ENCODE measurements around the gene PNPO.

Gene PNPO

DNA sequence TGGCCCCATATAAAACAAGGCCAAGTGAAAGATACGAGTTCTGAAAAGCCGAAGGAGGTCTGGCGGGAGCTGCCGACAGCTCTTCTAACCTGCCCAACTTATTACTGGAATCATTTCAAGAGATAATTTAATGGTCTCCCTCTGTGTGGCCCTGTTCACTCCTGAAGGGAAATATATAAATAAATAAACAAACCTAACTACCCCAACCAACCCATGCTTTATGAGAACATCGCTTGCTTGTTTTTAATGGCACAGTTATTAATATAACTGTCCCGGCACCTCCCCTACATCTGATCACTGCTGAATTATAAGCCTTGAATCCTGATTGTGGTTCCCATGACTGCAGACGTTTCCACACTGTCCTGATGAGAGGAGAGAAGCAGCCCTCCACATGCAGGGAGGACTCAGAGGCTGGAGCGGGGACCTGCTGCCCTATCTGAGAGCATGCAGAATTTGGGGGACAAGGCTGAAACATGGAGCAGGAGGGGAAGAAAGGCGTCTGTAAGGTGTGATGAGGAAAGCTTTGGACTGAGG is 51.7 kb downstream of the PNPO start:
- H3K9ac ChIP-seq (ENCODE audit: low read length), result no peak overlapping the region
- H4K20me1 ChIP-seq (ENCODE audit: insufficient read depth, low read length), result no peaks in the 10 kb centered on the region
- H3K79me2 ChIP-seq (ENCODE audit: low read length), result no peaks in the 10 kb centered on the region
- H2AFZ ChIP-seq (ENCODE audit: low read depth, low read length), result no peak overlapping the region
- no peaks in the 10 kb centered on the region for H3K9me3 ChIP-seq (ENCODE audit: insufficient read depth, low read length)
- H3K27ac ChIP-seq (ENCODE audit: low read length), result no peak overlapping the region
- H3K4me1 ChIP-seq (ENCODE audit: low read length), result no peaks in the 10 kb centered on the region
- H3K4me3 ChIP-seq (ENCODE audit: low read length), result no peak overlapping the region
- no peaks in the 10 kb centered on the region for H3K27me3 ChIP-seq (ENCODE audit: low read depth, low read length)
- H3K36me3 ChIP-seq (replicated peaks; ENCODE audit: low read depth, low read length), result no peaks in the 10 kb centered on the region
- no peak overlapping the region for H3K4me2 ChIP-seq (ENCODE audit: low read length)
- TF ChIP-seq, protein P1, sequence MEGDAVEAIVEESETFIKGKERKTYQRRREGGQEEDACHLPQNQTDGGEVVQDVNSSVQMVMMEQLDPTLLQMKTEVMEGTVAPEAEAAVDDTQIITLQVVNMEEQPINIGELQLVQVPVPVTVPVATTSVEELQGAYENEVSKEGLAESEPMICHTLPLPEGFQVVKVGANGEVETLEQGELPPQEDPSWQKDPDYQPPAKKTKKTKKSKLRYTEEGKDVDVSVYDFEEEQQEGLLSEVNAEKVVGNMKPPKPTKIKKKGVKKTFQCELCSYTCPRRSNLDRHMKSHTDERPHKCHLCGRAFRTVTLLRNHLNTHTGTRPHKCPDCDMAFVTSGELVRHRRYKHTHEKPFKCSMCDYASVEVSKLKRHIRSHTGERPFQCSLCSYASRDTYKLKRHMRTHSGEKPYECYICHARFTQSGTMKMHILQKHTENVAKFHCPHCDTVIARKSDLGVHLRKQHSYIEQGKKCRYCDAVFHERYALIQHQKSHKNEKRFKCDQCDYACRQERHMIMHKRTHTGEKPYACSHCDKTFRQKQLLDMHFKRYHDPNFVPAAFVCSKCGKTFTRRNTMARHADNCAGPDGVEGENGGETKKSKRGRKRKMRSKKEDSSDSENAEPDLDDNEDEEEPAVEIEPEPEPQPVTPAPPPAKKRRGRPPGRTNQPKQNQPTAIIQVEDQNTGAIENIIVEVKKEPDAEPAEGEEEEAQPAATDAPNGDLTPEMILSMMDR (IDR thresholded peaks at IDR 0.05; ENCODE audit: low read depth, low read length), result no peak
- TF ChIP-seq EZH2phosphoT487 (IDR thresholded peaks at IDR 0.05; ENCODE audit: low read depth), result no peak

- Histone ChIP-seq H3K4me1 (ENCODE audit: low read length) (no peaks in the 10 kb centered on the region), H2AFZ (ENCODE audit: low read depth, low read length) (no peak overlapping the region), H3K9ac (ENCODE audit: low read length) (no peak overlapping the region), H3K27ac (ENCODE audit: low read length) (no peak overlapping the region), H3K27me3 (ENCODE audit: low read depth, low read length) (no peaks in the 10 kb centered on the region), H3K9me3 (ENCODE audit: insufficient read depth, low read length) (no peaks in the 10 kb centered on the region), H3K4me3 (ENCODE audit: low read length) (no peak overlapping the region), H4K20me1 (ENCODE audit: insufficient read depth, low read length) (no peaks in the 10 kb centered on the region), H3K4me2 (ENCODE audit: low read length) (no peak overlapping the region), H3K79me2 (ENCODE audit: low read length) (no peaks in the 10 kb centered on the region), H3K36me3 (replicated peaks; ENCODE audit: low read depth, low read length) (no peaks in the 10 kb centered on the region)
- TF ChIP-seq, protein P1 (IDR thresholded peaks at IDR 0.05; ENCODE audit: low read depth, low read length), result no peak
- TF ChIP-seq EZH2phosphoT487 (IDR thresholded peaks at IDR 0.05; ENCODE audit: low read depth), result no peak
Observed at GRCh38 chr17:47993964-47994363, 52.6 kb downstream of the PNPO start.

DNA sequence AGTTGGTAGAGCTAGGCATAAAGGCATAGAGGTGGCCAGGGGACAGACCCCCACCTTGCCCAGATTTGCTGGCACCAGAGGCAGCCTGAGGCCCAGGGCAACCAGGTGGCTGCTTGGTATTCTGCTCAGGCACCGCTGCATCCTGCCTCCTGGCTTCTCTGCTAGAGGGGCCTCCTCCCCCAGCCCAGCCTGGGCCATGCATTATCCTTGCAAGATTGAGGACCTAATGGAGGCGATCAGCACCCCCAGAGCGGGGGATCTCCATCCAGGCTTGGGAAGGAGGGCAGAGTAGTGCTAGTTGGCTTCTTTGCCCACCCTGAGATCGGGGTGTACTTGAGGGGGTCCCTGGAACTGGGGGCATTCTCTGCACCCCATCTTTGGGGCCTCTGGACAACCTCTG is 53.4 kb downstream of the PNPO start:
- H3K27ac ChIP-seq (ENCODE audit: low read length), result no peak overlapping the region
- H3K79me2 ChIP-seq (ENCODE audit: low read length), result no peaks in the 10 kb centered on the region
- TF ChIP-seq EZH2phosphoT487 (IDR thresholded peaks at IDR 0.05; ENCODE audit: low read depth), result no peak
- TF ChIP-seq, protein P1 (IDR thresholded peaks at IDR 0.05; ENCODE audit: low read depth, low read length), result no peak
- no peaks in the 10 kb centered on the region for H3K27me3 ChIP-seq (ENCODE audit: low read depth, low read length)
- H3K4me2 ChIP-seq (ENCODE audit: low read length), result no peak overlapping the region
- no peak overlapping the region for H3K9ac ChIP-seq (ENCODE audit: low read length)
- H3K4me1 ChIP-seq (ENCODE audit: low read length), result no peaks in the 10 kb centered on the region
- H4K20me1 ChIP-seq (ENCODE audit: insufficient read depth, low read length), result no peaks in the 10 kb centered on the region
- H3K4me3 ChIP-seq (ENCODE audit: low read length), result no peak overlapping the region
- H2AFZ ChIP-seq (ENCODE audit: low read depth, low read length), result no peak overlapping the region
- H3K36me3 ChIP-seq (replicated peaks; ENCODE audit: low read depth, low read length), result no peaks in the 10 kb centered on the region
- no peaks in the 10 kb centered on the region for H3K9me3 ChIP-seq (ENCODE audit: insufficient read depth, low read length)

- Histone ChIP-seq H3K36me3 (replicated peaks; ENCODE audit: low read depth, low read length) (no peaks in the 10 kb centered on the region), H3K4me3 (ENCODE audit: low read length) (no peak overlapping the region), H3K9ac (ENCODE audit: low read length) (no peak overlapping the region), H2AFZ (ENCODE audit: low read depth, low read length) (no peak overlapping the region), H3K4me1 (ENCODE audit: low read length) (no peaks in the 10 kb centered on the region), H4K20me1 (ENCODE audit: insufficient read depth, low read length) (no peaks in the 10 kb centered on the region), H3K4me2 (ENCODE audit: low read length) (no peak overlapping the region), H3K79me2 (ENCODE audit: low read length) (no peaks in the 10 kb centered on the region), H3K27ac (ENCODE audit: low read length) (no peak overlapping the region), H3K27me3 (ENCODE audit: low read depth, low read length) (no peaks in the 10 kb centered on the region), H3K9me3 (ENCODE audit: insufficient read depth, low read length) (no peaks in the 10 kb centered on the region)
- TF ChIP-seq EZH2phosphoT487 (IDR thresholded peaks at IDR 0.05; ENCODE audit: low read depth), result no peak
- TF ChIP-seq, protein P1 (IDR thresholded peaks at IDR 0.05; ENCODE audit: low read depth, low read length), result no peak
Observed at GRCh38 chr17:47995241-47995935, 54.0 kb downstream of the PNPO start.
